Measurements from ENCODE around the gene SHKBP1. TPM values are rescaled to one million over a fixed set of nuclear protein-coding genes. Genes with fewer than 3 reads are reported as not detected.

The SHKBP1 gene
- total and polyA plus RNA-seq, 8 donors: 15.8 to 102 (median 73.4) TPM

DNA sequence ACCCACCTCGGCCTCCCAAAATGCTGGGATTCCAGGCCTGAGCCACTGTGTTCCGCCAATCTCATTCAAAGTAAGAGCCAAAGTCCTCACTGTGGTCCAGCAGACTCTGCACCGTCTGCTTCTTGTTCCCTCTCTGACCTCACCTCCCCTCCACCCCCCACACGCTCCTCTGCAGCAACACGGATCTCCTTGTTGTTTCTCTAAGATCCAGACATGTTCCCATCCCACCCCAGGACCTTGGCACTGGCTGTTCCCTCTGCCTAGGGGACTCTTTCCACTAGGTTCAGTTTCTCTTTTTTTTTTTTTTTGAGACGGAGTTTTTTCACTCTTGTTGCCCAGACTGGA is 62.9 kb downstream of the SHKBP1 start:
- Histone ChIP-seq H3K36me3 (no peaks in the 10 kb centered on the region), H3K27ac (peak overlapping the region in 1 of 5 donors; percentile 14), H3K9me3 (no peaks in the 10 kb centered on the region), H3K4me3 (no peak overlapping the region), H3K27me3 (peaks cover 0 to 12% (median 0%) of the 10 kb centered on the region in 3 donors), H3K4me1 (peaks cover 5 to 21% (median 11%) of the 10 kb centered on the region in 4 donors)
- WGBS, 5 donors: 69 to 89% (median 75%) methylated on average over 6 of the region's 6 CpGs
- no peak for DNase-seq
- no peak for TF ChIP-seq POLR2AphosphoS5 (IDR thresholded peaks at IDR 0.05)
- TF ChIP-seq, protein P1, sequence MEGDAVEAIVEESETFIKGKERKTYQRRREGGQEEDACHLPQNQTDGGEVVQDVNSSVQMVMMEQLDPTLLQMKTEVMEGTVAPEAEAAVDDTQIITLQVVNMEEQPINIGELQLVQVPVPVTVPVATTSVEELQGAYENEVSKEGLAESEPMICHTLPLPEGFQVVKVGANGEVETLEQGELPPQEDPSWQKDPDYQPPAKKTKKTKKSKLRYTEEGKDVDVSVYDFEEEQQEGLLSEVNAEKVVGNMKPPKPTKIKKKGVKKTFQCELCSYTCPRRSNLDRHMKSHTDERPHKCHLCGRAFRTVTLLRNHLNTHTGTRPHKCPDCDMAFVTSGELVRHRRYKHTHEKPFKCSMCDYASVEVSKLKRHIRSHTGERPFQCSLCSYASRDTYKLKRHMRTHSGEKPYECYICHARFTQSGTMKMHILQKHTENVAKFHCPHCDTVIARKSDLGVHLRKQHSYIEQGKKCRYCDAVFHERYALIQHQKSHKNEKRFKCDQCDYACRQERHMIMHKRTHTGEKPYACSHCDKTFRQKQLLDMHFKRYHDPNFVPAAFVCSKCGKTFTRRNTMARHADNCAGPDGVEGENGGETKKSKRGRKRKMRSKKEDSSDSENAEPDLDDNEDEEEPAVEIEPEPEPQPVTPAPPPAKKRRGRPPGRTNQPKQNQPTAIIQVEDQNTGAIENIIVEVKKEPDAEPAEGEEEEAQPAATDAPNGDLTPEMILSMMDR (IDR thresholded peaks at IDR 0.05): no peak
- TF ChIP-seq EP300 (IDR thresholded peaks at IDR 0.05): no peak
- no peak for TF ChIP-seq POLR2A (IDR thresholded peaks at IDR 0.05)
- intact Hi-C loops (cut with DNase I; ENCODE audit: low total_unique reads): no loop called here

DNA sequence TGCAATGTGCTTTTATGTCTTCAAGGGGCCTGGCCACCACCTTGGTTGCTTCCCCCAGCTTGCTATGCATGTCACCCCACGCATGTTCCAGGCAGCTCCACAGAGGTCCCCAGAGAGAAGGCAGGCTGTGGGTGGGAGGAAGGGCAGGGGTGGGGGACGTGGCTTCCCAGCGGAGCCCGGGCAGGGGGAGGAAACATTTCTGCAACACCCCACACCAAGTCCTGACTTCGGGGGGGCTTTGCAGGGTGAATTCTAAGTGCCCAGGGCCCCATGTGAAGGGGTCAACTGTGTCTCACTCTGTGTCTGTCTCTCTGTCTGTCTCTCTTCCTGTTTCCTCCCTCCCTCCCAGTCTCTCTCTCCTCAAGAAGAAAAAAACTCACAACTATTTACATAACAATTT is 64.1 kb downstream of the SHKBP1 start:
- WGBS, 5 donors: 25 to 37% (median 29%) methylated on average over 5 of the region's 5 CpGs
- H3K27ac ChIP-seq: peak overlapping the region; percentile 28 to 72 (median 63)

More for the DNA sequence above, 64.1 kb downstream of the SHKBP1 start:
- H3K4me1 ChIP-seq: peaks cover 13 to 29% (median 19%) of the 10 kb centered on the region in 4 donors
- TF ChIP-seq POLR2A (IDR thresholded peaks at IDR 0.05) (no peak), EP300 (IDR thresholded peaks at IDR 0.05) (no peak), POLR2AphosphoS5 (IDR thresholded peaks at IDR 0.05) (no peak)
- TF ChIP-seq, protein P1 (IDR thresholded peaks at IDR 0.05): no peak
- no peaks in the 10 kb centered on the region for H3K9me3 ChIP-seq
- H3K36me3 ChIP-seq: no peaks in the 10 kb centered on the region
- intact Hi-C loops (cut with DNase I; ENCODE audit: low total_unique reads): no loop called here
- DNase-seq: peak in 1 of 2 donors; percentile 55
- H3K4me3 ChIP-seq: no peak overlapping the region
- H3K27me3 ChIP-seq: peaks cover 0 to 5% (median 0%) of the 10 kb centered on the region in 3 donors

Other genes with a start within 250 kb of the SHKBP1 start
- 10 to 100 TPM in 1 of 5 donors, 1 to 10 TPM in 3, under 1 TPM in 1; 0.58 to 59.7 (median 4.5) TPM for gene C19orf47, start 228.5 kb upstream of the SHKBP1 start, total RNA-seq
- gene C19orf47, start 228.5 kb upstream of the SHKBP1 start, polyA plus RNA-seq: 10 to 100 TPM in 2 of 3 donors, 1 to 10 TPM in 1; 9.6 to 14.8 (median 14.4) TPM
- gene PLD3, start 228.2 kb upstream of the SHKBP1 start, total RNA-seq: 100 to 1,000 TPM in 4 of 5 donors, 10 to 100 TPM in 1; 95.6 to 273 (median 257) TPM
- 10 to 100 TPM; 58.8 to 85.2 (median 74.9) TPM for gene PLD3, start 228.2 kb upstream of the SHKBP1 start, polyA plus RNA-seq
- not detected for gene HIPK4, start 186.7 kb upstream of the SHKBP1 start, total RNA-seq
- gene HIPK4, start 186.7 kb upstream of the SHKBP1 start, polyA plus RNA-seq: under 1 TPM; 0.05 to 0.46 (median 0.12) TPM
- 1 to 10 TPM in 4 of 5 donors, not detected in 1; 4.3 to 8.6 (median 6.3) TPM for gene PRX, start 163.5 kb upstream of the SHKBP1 start, total RNA-seq
- gene PRX, start 163.5 kb upstream of the SHKBP1 start, polyA plus RNA-seq: 1 to 10 TPM; 1.6 to 2.7 (median 2.1) TPM
- gene SERTAD1, start 150.9 kb upstream of the SHKBP1 start, total RNA-seq: 10 to 100 TPM in 1 of 5 donors, 1 to 10 TPM in 3, not detected in 1; 8.6 to 16.8 (median 9.7) TPM
- 10 to 100 TPM; 11.2 to 36.5 (median 25.2) TPM for gene SERTAD1, start 150.9 kb upstream of the SHKBP1 start, polyA plus RNA-seq
- 10 to 100 TPM in 4 of 5 donors, 1 to 10 TPM in 1; 6.2 to 41.4 (median 32.5) TPM for gene SERTAD3, start 132.5 kb upstream of the SHKBP1 start, total RNA-seq
- 10 to 100 TPM; 16.8 to 29.4 (median 25.9) TPM for gene SERTAD3, start 132.5 kb upstream of the SHKBP1 start, polyA plus RNA-seq
- gene BLVRB, start 111.1 kb upstream of the SHKBP1 start, total RNA-seq: 100 to 1,000 TPM in 4 of 5 donors, 10 to 100 TPM in 1; 54.3 to 561 (median 121) TPM
- gene BLVRB, start 111.1 kb upstream of the SHKBP1 start, polyA plus RNA-seq: 100 to 1,000 TPM; 247 to 492 (median 288) TPM
- 10 to 100 TPM in 1 of 5 donors, 1 to 10 TPM in 3, not detected in 1; 2.2 to 18.1 (median 2.6) TPM for gene SPTBN4, start 109.9 kb upstream of the SHKBP1 start, total RNA-seq
- gene SPTBN4, start 109.9 kb upstream of the SHKBP1 start, polyA plus RNA-seq: 1 to 10 TPM; 1.4 to 2.2 (median 2.0) TPM
- gene LTBP4, start 24.5 kb downstream of the SHKBP1 start, total RNA-seq: 1,000 to 10,000 TPM in 1 of 5 donors, 100 to 1,000 TPM in 3, 10 to 100 TPM in 1; 79.0 to 1,027 (median 190) TPM
- gene LTBP4, start 24.5 kb downstream of the SHKBP1 start, polyA plus RNA-seq: 100 to 1,000 TPM in 1 of 3 donors, 10 to 100 TPM in 2; 66.1 to 102 (median 98.6) TPM
- gene NUMBL, start 113.8 kb downstream of the SHKBP1 start, total RNA-seq: 100 to 1,000 TPM in 2 of 5 donors, 10 to 100 TPM in 3; 14.7 to 254 (median 31.6) TPM
- gene NUMBL, start 113.8 kb downstream of the SHKBP1 start, polyA plus RNA-seq: 10 to 100 TPM; 10.1 to 12.9 (median 11.6) TPM
- 10 to 100 TPM; 40.9 to 91.5 (median 52.3) TPM for gene COQ8B, start 140.0 kb downstream of the SHKBP1 start, total RNA-seq
- 10 to 100 TPM; 26.9 to 35.2 (median 29.2) TPM for gene COQ8B, start 140.0 kb downstream of the SHKBP1 start, polyA plus RNA-seq
- 10 to 100 TPM; 17.8 to 84.0 (median 31.4) TPM for gene ITPKC, start 140.2 kb downstream of the SHKBP1 start, total RNA-seq
- gene ITPKC, start 140.2 kb downstream of the SHKBP1 start, polyA plus RNA-seq: 10 to 100 TPM; 19.7 to 32.2 (median 20.5) TPM
- gene ACTMAP, start 173.6 kb downstream of the SHKBP1 start, total RNA-seq: 10 to 100 TPM in 2 of 5 donors, 1 to 10 TPM in 2, under 1 TPM in 1; 0.73 to 24.6 (median 8.2) TPM
- gene ACTMAP, start 173.6 kb downstream of the SHKBP1 start, polyA plus RNA-seq: 1 to 10 TPM; 5.5 to 9.7 (median 8.2) TPM
- 100 to 1,000 TPM in 2 of 5 donors, 10 to 100 TPM in 2, 1 to 10 TPM in 1; 4.9 to 258 (median 46.0) TPM for gene SNRPA, start 174.3 kb downstream of the SHKBP1 start, total RNA-seq
- 10 to 100 TPM; 33.1 to 74.6 (median 71.6) TPM for gene SNRPA, start 174.3 kb downstream of the SHKBP1 start, polyA plus RNA-seq
- gene MIA, start 198.6 kb downstream of the SHKBP1 start, total RNA-seq: 1 to 10 TPM in 2 of 5 donors, not detected in 3; 2.9 to 8.1 TPM
- gene MIA, start 198.6 kb downstream of the SHKBP1 start, polyA plus RNA-seq: 10 to 100 TPM in 1 of 3 donors, 1 to 10 TPM in 1, not detected in 1; 2.8 to 10.1 TPM
- gene RAB4B, start 201.4 kb downstream of the SHKBP1 start, total RNA-seq: 10 to 100 TPM in 4 of 5 donors, not detected in 1; 10.3 to 47.8 (median 28.9) TPM
- 10 to 100 TPM; 31.6 to 53.7 (median 39.2) TPM for gene RAB4B, start 201.4 kb downstream of the SHKBP1 start, polyA plus RNA-seq
- 100 to 1,000 TPM in 1 of 5 donors, 10 to 100 TPM in 4; 30.0 to 115 (median 71.2) TPM for gene EGLN2, start 222.3 kb downstream of the SHKBP1 start, total RNA-seq
- gene EGLN2, start 222.3 kb downstream of the SHKBP1 start, polyA plus RNA-seq: 10 to 100 TPM; 69.8 to 73.9 (median 71.7) TPM